Liver (tissue), 9 donors: ENCODE results near the gene CEND1. TPM values are rescaled to one million over a fixed set of nuclear protein-coding genes. Genes with fewer than 3 reads are reported as not detected.

Experiments used
- DNase-seq: peaks from one replicate; pipeline ENCODE4 v3.0.0-alpha.2; 2017; ENCODE audit warnings: low spot score
- H3K27ac ChIP-seq, 2 donors: one replicate each; pipeline ENCODE4 v1.7.0; 2013; ENCODE audit warnings: inconsistent platforms in 2 of 2, low read length in 2 of 2, control low read depth in 1 of 2, low read depth in 1 of 2, mild to moderate bottlenecking in 1 of 2
- H3K27me3 ChIP-seq, 4 donors: one replicate each; pipeline versions ENCODE4 v1.6.1 to v1.7.0; 2013; ENCODE audit warnings: low read length in 3 of 4, inconsistent platforms in 1 of 4, mild to moderate bottlenecking in 1 of 4, moderate library complexity in 1 of 4; ENCODE audit not compliant: control insufficient read depth in 4 of 4, insufficient read depth in 4 of 4
- H3K36me3 ChIP-seq, 4 donors: one replicate each; pipeline versions ENCODE4 v1.6.1 to v1.7.0; 2013; ENCODE audit warnings: low read length in 3 of 4, mild to moderate bottlenecking in 3 of 4, low read depth in 1 of 4, moderate library complexity in 1 of 4; ENCODE audit not compliant: control insufficient read depth in 4 of 4, insufficient read depth in 3 of 4
- H3K4me1 ChIP-seq, 4 donors: one replicate each; pipeline versions ENCODE4 v1.6.1 to v1.7.0; 2013; ENCODE audit warnings: low read length in 3 of 4, mild to moderate bottlenecking in 3 of 4, moderate library complexity in 1 of 4; ENCODE audit not compliant: control insufficient read depth in 4 of 4, insufficient read depth in 4 of 4
- H3K4me3 ChIP-seq, 3 donors: one replicate each; pipeline versions ENCODE4 v1.6.1 to v1.7.0; 2013; ENCODE audit warnings: low read length in 3 of 3, control low read depth in 1 of 3, low read depth in 1 of 3, mild to moderate bottlenecking in 1 of 3
- H3K9ac ChIP-seq, 2 donors: one replicate each; pipeline ENCODE4 v1.7.0; 2013; ENCODE audit warnings: low read length in 2 of 2, mild to moderate bottlenecking in 2 of 2, moderate library complexity in 2 of 2, control low read depth in 1 of 2, low read depth in 1 of 2
- H3K9me3 ChIP-seq, 4 donors: one replicate each; pipeline versions ENCODE4 v1.6.1 to v1.7.0; 2013; ENCODE audit warnings: low read length in 3 of 4; ENCODE audit not compliant: control insufficient read depth in 4 of 4
- EGR1 ChIP-seq, 2 donors: IDR thresholded peaks; 2 replicates each; pipeline ENCODE4 v1.6.1; 2016 to 2018; ENCODE audit warnings: antibody characterized with exemption in 2 of 2, low read depth in 2 of 2
- FOXA1 ChIP-seq: IDR thresholded peaks from 2 replicates; pipeline ENCODE4 v1.6.1; 2016; ENCODE audit warnings: antibody characterized with exemption
- FOXA2 ChIP-seq: IDR thresholded peaks from 2 replicates; pipeline ENCODE4 v1.6.1; 2016; ENCODE audit warnings: antibody characterized with exemption
- GABPA ChIP-seq, 2 donors: IDR thresholded peaks in 1 of 2; conservative IDR thresholded peaks in 1 of 2; 2 replicates each; pipeline ENCODE4 v1.6.1; 2016; ENCODE audit warnings: antibody characterized with exemption in 2 of 2, mild to moderate bottlenecking in 1 of 2, moderate library complexity in 1 of 2
- HNF4A ChIP-seq, 2 donors: conservative IDR thresholded peaks; 2 replicates each; pipeline ENCODE4 v1.6.1; 2016; ENCODE audit warnings: antibody characterized with exemption in 2 of 2, mild to moderate bottlenecking in 2 of 2
- HNF4G ChIP-seq: IDR thresholded peaks from 2 replicates; pipeline ENCODE4 v1.6.1; 2016; ENCODE audit warnings: antibody characterized with exemption
- JUND ChIP-seq, 2 donors: IDR thresholded peaks; 2 replicates each; pipeline ENCODE4 v1.6.1; 2016; ENCODE audit warnings: antibody characterized with exemption in 2 of 2
- NR2F2 ChIP-seq: IDR thresholded peaks from 2 replicates; pipeline ENCODE4 v1.6.1; 2016; ENCODE audit warnings: antibody characterized with exemption
- RAD21 ChIP-seq, 2 donors: IDR thresholded peaks; 2 replicates each; pipeline ENCODE4 v1.6.1; 2016; ENCODE audit warnings: antibody characterized with exemption in 2 of 2, mild to moderate bottlenecking in 2 of 2
- RXRA ChIP-seq, 2 donors: IDR thresholded peaks; 2 replicates each; pipeline ENCODE4 v1.6.1; 2017 to 2018; ENCODE audit warnings: antibody characterized with exemption in 2 of 2, mild to moderate bottlenecking in 1 of 2
- SP1 ChIP-seq: IDR thresholded peaks from 2 replicates; pipeline ENCODE4 v1.6.1; 2018; ENCODE audit warnings: antibody characterized with exemption, mild to moderate bottlenecking
- TAF1 ChIP-seq: conservative IDR thresholded peaks from 2 replicates; pipeline ENCODE4 v1.6.1; 2016; ENCODE audit warnings: antibody characterized with exemption, mild to moderate bottlenecking
- YY1 ChIP-seq: IDR thresholded peaks from 2 replicates; pipeline ENCODE4 v1.6.1; 2016; ENCODE audit warnings: antibody characterized with exemption, mild to moderate bottlenecking
- WGBS: extraction: QIAGEN DNeasy Blood & Tissue Kit; methylation state at CpG from one replicate; pipeline ENCODE4 v1.1.7; 2013; 5-methylcytosine and 5-hydroxymethylcytosine counted together
- polyA plus RNA-seq, 2 donors: library from polyadenylated mRNA; stranded (reverse) in 1 of 2; unstranded in 1 of 2; fragments of 200-250 nt in 1 of 2; fragments of >200 nt in 1 of 2; fragmentation: Nextera tagmentation in 1 of 2; extraction: Ambion mirVana in 1 of 2; gene quantifications; one replicate each; pipeline versions ENCODE4 v1.2.1 to v1.2.3, GENCODE V29; 2013 to 2015
- total RNA-seq, 2 donors: library from RNA; depleted of rRNA; stranded (reverse); fragments of >200 nt; gene quantifications; one replicate each; pipeline ENCODE4 v1.2.3, GENCODE V29; 2014
- TF ChIP-seq, protein P1 (sequence below): IDR thresholded peaks from 2 replicates; pipeline ENCODE4 v1.6.1; 2016; ENCODE audit warnings: antibody characterized with exemption
- TF ChIP-seq, protein P2 (sequence below): IDR thresholded peaks from 2 replicates; pipeline ENCODE4 v1.6.1; 2016; ENCODE audit warnings: antibody characterized with exemption
- TF ChIP-seq, protein P3 (sequence below): IDR thresholded peaks from 2 replicates; pipeline ENCODE4 v1.6.1; 2016; ENCODE audit warnings: antibody characterized with exemption
- TF ChIP-seq, protein P4 (sequence below): IDR thresholded peaks from 2 replicates; pipeline ENCODE4 v1.6.1; 2016; ENCODE audit warnings: antibody characterized with exemption, mild to moderate bottlenecking
- TF ChIP-seq, protein P5 (sequence below): fragments of 150-350 bp; IDR thresholded peaks from 2 replicates; pipeline ENCODE4 v1.5.1; 2017; ENCODE audit warnings: improper control_type of control experiment, low read depth, low read length; ENCODE audit not compliant: missing input control
- donor health status: healthy.
- donor health status: healthy.
- donor health status: healthy.
- donor health status: healthy.
- donor health status: healthy.

CEND1 gene
- not detected for total RNA-seq
- polyA plus RNA-seq = not detected

DNA sequence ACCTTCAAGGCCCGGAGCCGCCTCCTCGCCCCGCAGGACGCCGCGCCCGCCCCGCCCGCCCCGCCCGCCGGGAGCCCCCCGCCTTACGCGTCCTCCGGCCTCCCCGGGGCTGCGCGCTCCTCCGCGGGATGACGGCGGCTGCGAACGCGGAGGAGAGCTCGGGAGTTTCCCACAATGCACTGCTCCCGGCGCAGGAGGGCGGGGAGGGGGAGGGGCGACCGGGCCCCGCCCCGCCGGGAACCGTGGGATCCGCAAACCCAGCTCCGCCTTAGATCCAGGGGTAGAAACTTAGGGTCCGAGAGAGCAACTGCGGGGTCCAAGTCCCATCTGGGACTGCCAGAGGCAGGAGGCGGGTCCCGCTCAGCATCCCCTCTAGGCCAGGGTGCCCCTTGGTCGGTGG lies at the start of gene CEND1:
Gene CEND1 (minus strand): TSS at position 148 of the 400 bp plus-strand sequence. CDS start 1,514 bp downstream, outside the sequence.
- WGBS = 8% methylated on average over 44 of the region's 44 CpGs
- Histone ChIP-seq H3K27me3 (no peaks in the 10 kb centered on the region), H3K27ac (no peak within 1 kb of the TSS), H3K9me3 (no peaks in the 10 kb centered on the region), H3K4me3 (no peak within 1 kb of the TSS), H3K36me3 (peaks cover 0 to 11% (median 6%) of the 10 kb centered on the region in 4 donors), H3K9ac (no peak within 1 kb of the TSS), H3K4me1 (peaks cover 2 to 16% (median 10%) of the 10 kb centered on the region in 4 donors)
- TF ChIP-seq, protein P1, sequence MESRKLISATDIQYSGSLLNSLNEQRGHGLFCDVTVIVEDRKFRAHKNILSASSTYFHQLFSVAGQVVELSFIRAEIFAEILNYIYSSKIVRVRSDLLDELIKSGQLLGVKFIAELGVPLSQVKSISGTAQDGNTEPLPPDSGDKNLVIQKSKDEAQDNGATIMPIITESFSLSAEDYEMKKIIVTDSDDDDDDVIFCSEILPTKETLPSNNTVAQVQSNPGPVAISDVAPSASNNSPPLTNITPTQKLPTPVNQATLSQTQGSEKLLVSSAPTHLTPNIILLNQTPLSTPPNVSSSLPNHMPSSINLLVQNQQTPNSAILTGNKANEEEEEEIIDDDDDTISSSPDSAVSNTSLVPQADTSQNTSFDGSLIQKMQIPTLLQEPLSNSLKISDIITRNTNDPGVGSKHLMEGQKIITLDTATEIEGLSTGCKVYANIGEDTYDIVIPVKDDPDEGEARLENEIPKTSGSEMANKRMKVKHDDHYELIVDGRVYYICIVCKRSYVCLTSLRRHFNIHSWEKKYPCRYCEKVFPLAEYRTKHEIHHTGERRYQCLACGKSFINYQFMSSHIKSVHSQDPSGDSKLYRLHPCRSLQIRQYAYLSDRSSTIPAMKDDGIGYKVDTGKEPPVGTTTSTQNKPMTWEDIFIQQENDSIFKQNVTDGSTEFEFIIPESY = no peak
- DNase-seq = no peak

DNA sequence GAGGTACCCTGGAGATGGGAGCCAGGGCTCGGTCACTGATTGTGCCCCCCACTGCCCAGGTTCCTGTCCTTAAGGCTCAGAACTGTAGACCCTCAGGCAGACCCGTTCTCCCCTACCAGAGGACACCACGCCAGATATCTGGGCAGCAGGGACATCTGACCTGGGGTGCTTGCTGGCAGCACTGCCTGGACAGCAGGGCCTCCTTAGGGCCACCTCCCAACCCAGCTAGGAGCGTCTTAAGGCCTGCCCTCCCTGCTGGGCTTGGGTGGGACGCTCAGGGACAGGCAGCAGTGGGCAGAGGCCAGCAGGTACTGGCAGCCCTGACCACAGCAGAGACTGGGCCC lies 49.4 kb upstream of the CEND1 start:
- Histone ChIP-seq H3K27ac (no peak overlapping the region), H3K36me3 (peaks cover 5 to 28% (median 11%) of the 10 kb centered on the region in 4 donors), H3K27me3 (no peaks in the 10 kb centered on the region), H3K9ac (no peak overlapping the region), H3K4me1 (peaks cover 31 to 56% (median 39%) of the 10 kb centered on the region in 4 donors), H3K9me3 (no peaks in the 10 kb centered on the region), H3K4me3 (no peak overlapping the region)
- WGBS = 95% methylated on average over 5 of the region's 5 CpGs
- TF ChIP-seq RAD21 (IDR thresholded peaks at IDR 0.05) = no peak
- TF ChIP-seq EGR1 (IDR thresholded peaks at IDR 0.05; ENCODE audit: low read depth in 2 of 2) = no peak
- TF ChIP-seq JUND (IDR thresholded peaks at IDR 0.05) = no peak
- no peak for TF ChIP-seq YY1
- no peak for TF ChIP-seq SP1
- TF ChIP-seq GABPA (IDR thresholded peaks at IDR 0.05 in 1 of 2, conservative IDR thresholded peaks at IDR 0.05 in 1 of 2) = no peak
- TF ChIP-seq, protein P2, sequence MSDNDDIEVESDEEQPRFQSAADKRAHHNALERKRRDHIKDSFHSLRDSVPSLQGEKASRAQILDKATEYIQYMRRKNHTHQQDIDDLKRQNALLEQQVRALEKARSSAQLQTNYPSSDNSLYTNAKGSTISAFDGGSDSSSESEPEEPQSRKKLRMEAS = no peak
- TF ChIP-seq, protein P1 = no peak
- no peak for TF ChIP-seq HNF4A (conservative IDR thresholded peaks at IDR 0.05)
- no peak for TF ChIP-seq FOXA2
- TF ChIP-seq HNF4G = no peak
- no peak for TF ChIP-seq TAF1
- TF ChIP-seq FOXA1 = no peak
- TF ChIP-seq, protein P3, sequence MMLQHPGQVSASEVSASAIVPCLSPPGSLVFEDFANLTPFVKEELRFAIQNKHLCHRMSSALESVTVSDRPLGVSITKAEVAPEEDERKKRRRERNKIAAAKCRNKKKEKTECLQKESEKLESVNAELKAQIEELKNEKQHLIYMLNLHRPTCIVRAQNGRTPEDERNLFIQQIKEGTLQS = no peak
- TF ChIP-seq RXRA (IDR thresholded peaks at IDR 0.05) = no peak
- TF ChIP-seq NR2F2 = no peak
- TF ChIP-seq, protein P4, sequence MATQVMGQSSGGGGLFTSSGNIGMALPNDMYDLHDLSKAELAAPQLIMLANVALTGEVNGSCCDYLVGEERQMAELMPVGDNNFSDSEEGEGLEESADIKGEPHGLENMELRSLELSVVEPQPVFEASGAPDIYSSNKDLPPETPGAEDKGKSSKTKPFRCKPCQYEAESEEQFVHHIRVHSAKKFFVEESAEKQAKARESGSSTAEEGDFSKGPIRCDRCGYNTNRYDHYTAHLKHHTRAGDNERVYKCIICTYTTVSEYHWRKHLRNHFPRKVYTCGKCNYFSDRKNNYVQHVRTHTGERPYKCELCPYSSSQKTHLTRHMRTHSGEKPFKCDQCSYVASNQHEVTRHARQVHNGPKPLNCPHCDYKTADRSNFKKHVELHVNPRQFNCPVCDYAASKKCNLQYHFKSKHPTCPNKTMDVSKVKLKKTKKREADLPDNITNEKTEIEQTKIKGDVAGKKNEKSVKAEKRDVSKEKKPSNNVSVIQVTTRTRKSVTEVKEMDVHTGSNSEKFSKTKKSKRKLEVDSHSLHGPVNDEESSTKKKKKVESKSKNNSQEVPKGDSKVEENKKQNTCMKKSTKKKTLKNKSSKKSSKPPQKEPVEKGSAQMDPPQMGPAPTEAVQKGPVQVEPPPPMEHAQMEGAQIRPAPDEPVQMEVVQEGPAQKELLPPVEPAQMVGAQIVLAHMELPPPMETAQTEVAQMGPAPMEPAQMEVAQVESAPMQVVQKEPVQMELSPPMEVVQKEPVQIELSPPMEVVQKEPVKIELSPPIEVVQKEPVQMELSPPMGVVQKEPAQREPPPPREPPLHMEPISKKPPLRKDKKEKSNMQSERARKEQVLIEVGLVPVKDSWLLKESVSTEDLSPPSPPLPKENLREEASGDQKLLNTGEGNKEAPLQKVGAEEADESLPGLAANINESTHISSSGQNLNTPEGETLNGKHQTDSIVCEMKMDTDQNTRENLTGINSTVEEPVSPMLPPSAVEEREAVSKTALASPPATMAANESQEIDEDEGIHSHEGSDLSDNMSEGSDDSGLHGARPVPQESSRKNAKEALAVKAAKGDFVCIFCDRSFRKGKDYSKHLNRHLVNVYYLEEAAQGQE = no peak
- TF ChIP-seq, protein P5, sequence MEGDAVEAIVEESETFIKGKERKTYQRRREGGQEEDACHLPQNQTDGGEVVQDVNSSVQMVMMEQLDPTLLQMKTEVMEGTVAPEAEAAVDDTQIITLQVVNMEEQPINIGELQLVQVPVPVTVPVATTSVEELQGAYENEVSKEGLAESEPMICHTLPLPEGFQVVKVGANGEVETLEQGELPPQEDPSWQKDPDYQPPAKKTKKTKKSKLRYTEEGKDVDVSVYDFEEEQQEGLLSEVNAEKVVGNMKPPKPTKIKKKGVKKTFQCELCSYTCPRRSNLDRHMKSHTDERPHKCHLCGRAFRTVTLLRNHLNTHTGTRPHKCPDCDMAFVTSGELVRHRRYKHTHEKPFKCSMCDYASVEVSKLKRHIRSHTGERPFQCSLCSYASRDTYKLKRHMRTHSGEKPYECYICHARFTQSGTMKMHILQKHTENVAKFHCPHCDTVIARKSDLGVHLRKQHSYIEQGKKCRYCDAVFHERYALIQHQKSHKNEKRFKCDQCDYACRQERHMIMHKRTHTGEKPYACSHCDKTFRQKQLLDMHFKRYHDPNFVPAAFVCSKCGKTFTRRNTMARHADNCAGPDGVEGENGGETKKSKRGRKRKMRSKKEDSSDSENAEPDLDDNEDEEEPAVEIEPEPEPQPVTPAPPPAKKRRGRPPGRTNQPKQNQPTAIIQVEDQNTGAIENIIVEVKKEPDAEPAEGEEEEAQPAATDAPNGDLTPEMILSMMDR = no peak
- DNase-seq = no peak
